Measurements from ENCODE around the gene CARMIL1.

DNA sequence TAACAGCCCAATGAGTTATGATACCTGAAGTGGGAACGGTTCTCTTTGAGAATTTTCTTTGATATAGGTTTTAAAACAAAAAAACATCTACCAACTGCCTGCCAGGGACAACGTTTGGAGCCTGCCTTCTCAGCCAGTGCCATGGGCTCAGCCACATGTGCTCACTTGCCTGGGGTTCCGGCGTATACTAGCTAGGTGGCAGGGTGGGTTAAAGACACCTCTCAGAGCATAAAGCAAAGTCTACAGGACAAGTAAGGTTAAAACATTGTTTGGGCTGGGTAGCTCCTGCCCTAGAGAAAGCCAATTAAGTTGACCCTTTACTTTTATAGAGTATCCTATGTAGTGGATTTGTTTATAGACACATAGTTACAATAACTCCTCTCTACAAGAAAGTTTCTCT, 334.9 kb downstream of the CARMIL1 start:
- TF ChIP-seq PRDM10 (tag by site-specific recombination; IDR thresholded peaks at IDR 0.05) (no peak), YY1 (tag by site-specific recombination; IDR thresholded peaks at IDR 0.05) (no peak), TCF7L2 (IDR thresholded peaks at IDR 0.05; ENCODE audit: borderline replicate concordance, low read depth, low read length) (no peak)
- TF ChIP-seq, protein P1, sequence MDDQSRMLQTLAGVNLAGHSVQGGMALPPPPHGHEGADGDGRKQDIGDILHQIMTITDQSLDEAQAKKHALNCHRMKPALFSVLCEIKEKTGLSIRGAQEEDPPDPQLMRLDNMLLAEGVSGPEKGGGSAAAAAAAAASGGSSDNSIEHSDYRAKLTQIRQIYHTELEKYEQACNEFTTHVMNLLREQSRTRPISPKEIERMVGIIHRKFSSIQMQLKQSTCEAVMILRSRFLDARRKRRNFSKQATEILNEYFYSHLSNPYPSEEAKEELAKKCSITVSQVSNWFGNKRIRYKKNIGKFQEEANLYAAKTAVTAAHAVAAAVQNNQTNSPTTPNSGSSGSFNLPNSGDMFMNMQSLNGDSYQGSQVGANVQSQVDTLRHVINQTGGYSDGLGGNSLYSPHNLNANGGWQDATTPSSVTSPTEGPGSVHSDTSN (CRISPR knock-in tag; IDR thresholded peaks at IDR 0.05), result no peak
- TF ChIP-seq, protein P2, sequence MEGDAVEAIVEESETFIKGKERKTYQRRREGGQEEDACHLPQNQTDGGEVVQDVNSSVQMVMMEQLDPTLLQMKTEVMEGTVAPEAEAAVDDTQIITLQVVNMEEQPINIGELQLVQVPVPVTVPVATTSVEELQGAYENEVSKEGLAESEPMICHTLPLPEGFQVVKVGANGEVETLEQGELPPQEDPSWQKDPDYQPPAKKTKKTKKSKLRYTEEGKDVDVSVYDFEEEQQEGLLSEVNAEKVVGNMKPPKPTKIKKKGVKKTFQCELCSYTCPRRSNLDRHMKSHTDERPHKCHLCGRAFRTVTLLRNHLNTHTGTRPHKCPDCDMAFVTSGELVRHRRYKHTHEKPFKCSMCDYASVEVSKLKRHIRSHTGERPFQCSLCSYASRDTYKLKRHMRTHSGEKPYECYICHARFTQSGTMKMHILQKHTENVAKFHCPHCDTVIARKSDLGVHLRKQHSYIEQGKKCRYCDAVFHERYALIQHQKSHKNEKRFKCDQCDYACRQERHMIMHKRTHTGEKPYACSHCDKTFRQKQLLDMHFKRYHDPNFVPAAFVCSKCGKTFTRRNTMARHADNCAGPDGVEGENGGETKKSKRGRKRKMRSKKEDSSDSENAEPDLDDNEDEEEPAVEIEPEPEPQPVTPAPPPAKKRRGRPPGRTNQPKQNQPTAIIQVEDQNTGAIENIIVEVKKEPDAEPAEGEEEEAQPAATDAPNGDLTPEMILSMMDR (tag by site-specific recombination; IDR thresholded peaks at IDR 0.05), result no peak
